Neuron (in vitro differentiated cells): ENCODE data around the gene OXGR1.

ENCODE experiments used
- H2AFZ ChIP-seq: one replicate; pipeline ENCODE4 v1.6.1; 2013; ENCODE audit warnings: low read depth, mild to moderate bottlenecking, inconsistent platforms, low read length, moderate library complexity
- H3K27me3 ChIP-seq: one replicate; pipeline ENCODE4 v1.6.1; 2013; ENCODE audit warnings: low read length; ENCODE audit not compliant: insufficient read depth
- H3K36me3 ChIP-seq: one replicate; pipeline ENCODE4 v1.6.1; 2013; ENCODE audit warnings: low read length; ENCODE audit not compliant: insufficient read depth
- H3K4me1 ChIP-seq: one replicate; pipeline ENCODE4 v1.6.1; 2013; ENCODE audit warnings: low read length; ENCODE audit not compliant: insufficient read depth
- H3K4me3 ChIP-seq: 2 replicates; pipeline ENCODE4 v1.5.1; 2013; ENCODE audit warnings: mild to moderate bottlenecking, low read length, moderate library complexity
- H3K9me3 ChIP-seq: one replicate; pipeline ENCODE4 v1.6.1; 2013; ENCODE audit warnings: low read length

OXGR1 gene

DNA sequence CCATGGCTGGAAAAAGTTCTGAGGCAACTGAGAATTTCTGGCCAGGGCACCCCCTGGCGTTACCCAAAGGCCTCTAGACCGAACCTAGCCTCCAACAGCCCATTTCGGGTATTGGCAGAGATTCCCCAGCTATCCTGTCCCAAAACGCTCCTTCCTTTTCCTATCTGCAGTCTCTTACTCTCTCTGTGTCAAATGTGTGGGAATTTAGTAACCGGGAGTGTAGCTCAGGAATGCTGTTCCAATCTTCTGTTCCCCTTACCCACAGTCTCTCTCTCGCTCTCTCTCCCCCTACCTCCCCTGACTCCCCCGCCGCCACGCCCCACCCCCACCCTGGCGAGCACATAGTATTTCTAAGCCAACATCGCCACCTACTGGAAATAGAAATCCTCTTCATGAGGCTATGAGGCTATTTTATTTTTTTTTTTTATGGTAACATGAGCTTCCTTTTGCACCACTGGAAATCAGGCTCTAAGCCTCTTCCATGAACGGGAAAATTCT is 27.0 kb downstream of the OXGR1 start:
- no peaks in the 10 kb centered on the region for H3K4me1 ChIP-seq
- H3K4me3 ChIP-seq, result no peak overlapping the region
- no peak overlapping the region for H2AFZ ChIP-seq
- no peaks in the 10 kb centered on the region for H3K27me3 ChIP-seq
- H3K9me3 ChIP-seq, result peaks cover 8% of the 10 kb centered on the region
- H3K36me3 ChIP-seq, result no peaks in the 10 kb centered on the region

DNA sequence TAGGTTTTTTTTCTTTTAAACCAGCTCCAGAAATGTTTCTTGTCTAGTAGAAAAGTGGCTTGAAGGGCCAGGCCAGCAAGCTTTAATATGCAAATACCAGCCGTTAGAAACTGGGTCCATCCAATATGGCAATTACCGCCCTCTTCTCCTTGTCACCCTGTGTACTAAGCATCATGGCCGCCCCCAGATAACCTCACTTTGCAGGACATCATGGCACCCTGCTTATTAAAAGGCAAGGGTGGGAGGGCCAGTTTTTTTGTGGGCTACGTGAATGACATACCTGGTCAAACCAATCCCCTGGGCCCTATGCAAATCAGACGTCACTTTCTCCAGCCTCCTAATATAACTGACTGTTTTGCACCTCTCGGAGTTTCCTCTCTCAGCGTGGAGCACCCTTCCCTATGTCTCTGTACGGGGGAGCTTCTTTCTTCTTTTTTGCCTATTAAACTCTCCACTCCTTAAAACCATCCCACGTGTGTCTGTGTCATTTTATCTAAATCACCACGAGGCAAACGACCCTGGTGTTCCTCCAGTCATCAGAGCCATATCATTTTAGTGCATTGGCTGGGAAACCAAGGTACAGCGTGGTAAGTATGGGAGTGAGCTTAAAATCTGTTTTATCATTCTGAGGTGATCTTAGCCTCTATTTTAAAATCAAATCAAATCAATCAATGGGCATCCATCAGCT is 27.7 kb downstream of the OXGR1 start:
- Histone ChIP-seq H3K9me3 (peaks cover 8% of the 10 kb centered on the region), H3K4me3 (no peak overlapping the region), H2AFZ (no peak overlapping the region), H3K4me1 (no peaks in the 10 kb centered on the region), H3K27me3 (no peaks in the 10 kb centered on the region), H3K36me3 (no peaks in the 10 kb centered on the region)

DNA sequence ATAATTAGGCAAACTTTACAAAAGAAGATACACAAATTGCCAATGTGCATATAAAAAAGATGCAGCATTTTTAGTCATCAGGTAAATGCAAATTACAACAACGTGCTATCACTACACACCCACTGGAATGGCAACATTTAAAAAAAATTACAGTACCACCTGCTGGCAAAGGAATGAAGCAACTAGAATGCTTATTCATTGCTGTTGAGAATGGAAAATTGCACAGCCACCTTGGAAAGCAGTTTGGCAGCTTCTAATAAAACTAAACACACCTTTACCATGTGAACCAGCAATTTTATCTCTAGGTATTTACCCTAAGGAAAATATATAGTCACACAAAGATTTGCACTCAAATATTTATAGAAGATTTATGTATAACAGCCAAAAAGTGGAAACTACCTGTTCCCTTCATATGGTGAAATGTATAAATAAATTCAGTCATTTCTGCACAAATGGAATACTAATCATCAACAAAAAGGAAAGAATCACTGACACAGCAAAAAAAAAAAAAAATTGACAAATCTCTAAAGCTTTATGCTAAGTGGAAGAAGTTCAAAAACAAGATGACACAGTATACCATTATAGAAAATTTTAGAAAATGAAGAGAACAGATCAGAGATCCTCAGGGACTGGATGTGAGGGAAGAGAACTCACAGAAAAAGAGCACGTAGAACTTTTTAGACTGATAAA is 30.3 kb downstream of the OXGR1 start:
- no peaks in the 10 kb centered on the region for H3K4me1 ChIP-seq
- H2AFZ ChIP-seq, result no peak overlapping the region

DNA sequence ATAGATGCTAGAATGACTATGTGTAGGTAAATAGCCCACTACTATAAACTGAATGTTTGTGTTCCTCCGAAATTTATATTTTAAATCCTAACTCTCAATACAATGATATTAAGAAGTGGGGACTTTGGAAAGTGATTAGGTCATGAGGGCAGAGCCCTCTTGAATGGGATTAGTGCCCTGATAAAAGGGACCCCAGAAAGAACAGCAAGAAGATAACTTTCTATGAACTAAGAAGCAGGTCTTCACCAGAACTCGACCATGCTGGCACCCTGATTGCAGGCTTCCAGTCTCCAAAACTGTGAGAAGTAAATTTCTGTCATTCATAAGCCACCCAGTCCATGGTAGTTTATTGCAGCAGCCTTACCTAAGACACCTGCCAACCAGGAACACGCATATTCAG is 33.9 kb downstream of the OXGR1 start:
- Histone ChIP-seq H2AFZ (no peak overlapping the region), H3K9me3 (no peaks in the 10 kb centered on the region), H3K4me1 (no peaks in the 10 kb centered on the region), H3K36me3 (no peaks in the 10 kb centered on the region), H3K4me3 (no peak overlapping the region), H3K27me3 (no peaks in the 10 kb centered on the region)

More for the DNA sequence above, 30.3 kb downstream of the OXGR1 start:
- H3K4me3 ChIP-seq, result no peak overlapping the region
- H3K27me3 ChIP-seq, result no peaks in the 10 kb centered on the region
- H3K9me3 ChIP-seq, result peaks cover 8% of the 10 kb centered on the region
- no peaks in the 10 kb centered on the region for H3K36me3 ChIP-seq

DNA sequence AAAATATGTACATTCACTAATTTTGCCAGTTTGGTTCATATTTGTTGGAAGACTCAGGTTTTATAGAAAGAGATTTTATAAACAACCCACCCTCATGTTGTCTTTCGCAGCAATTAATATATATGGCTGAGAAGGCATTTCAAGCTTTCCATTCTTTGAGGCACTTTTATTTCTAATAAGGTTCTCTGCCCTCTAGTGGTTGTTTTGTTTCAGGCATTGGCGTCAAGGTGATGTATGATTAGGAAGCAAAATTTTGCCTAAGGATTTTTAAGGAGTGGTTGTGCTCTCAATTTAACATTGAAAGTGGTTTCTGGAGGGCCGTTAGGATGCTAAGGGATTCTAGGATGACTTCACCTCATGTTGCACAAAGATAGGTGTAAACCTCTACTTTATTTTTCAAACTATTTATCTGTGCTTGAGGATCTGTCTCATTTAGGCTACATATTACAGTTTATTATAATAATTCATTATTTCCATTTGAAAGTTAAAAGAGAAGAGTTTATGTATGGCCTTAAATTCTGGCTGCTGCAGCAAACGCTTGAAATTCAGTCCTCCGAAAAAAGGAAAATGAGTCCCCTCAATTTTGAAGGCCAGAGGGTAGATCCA is 35.9 kb downstream of the OXGR1 start:
- no peak overlapping the region for H3K4me3 ChIP-seq
- H2AFZ ChIP-seq, result no peak overlapping the region
- H3K9me3 ChIP-seq, result no peaks in the 10 kb centered on the region
- H3K27me3 ChIP-seq, result no peaks in the 10 kb centered on the region
- H3K36me3 ChIP-seq, result no peaks in the 10 kb centered on the region
- H3K4me1 ChIP-seq, result no peaks in the 10 kb centered on the region

DNA sequence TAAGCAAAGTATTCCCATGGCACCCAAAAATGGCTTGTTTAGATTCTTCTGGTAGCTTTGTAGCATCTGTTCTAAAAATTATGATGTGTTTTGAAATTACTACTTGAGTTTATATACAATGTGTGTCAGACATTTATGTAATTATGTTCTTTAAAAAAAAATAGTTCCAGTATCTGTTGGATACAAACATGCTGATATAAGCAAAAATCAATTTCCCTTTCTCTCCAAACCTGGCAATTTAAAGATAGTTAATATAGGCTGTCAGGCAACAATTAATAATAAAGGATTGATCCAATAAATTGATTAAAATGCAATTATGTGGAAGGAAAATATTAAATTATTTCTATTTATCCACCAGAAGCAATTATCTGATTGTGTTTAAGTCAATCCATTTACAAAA is 41.7 kb downstream of the OXGR1 start:
- Histone ChIP-seq H3K27me3 (no peaks in the 10 kb centered on the region), H3K9me3 (no peaks in the 10 kb centered on the region)

DNA sequence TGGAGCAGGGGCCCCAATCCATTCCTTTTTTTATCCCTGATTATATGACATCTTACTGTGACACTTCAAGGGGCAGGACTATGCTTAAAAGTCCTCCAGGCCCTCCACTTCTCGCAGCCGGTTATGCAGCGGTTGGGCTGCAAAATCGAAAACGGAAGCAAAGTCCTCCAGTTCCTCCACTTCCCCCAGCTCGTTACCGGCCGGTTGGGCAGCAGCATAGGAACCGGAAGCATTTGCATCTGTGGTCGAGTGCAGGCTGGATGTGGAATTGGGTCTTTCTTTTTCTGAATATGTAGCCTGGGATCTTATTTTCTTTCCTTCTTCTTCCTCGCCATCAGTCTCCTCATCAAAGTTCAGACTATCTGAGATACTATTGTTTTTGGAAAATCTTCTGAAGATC is 46.1 kb downstream of the OXGR1 start:
- no peak overlapping the region for H3K4me3 ChIP-seq
- no peaks in the 10 kb centered on the region for H3K4me1 ChIP-seq
- H3K9me3 ChIP-seq, result no peaks in the 10 kb centered on the region
- no peaks in the 10 kb centered on the region for H3K36me3 ChIP-seq
- no peaks in the 10 kb centered on the region for H3K27me3 ChIP-seq
- H2AFZ ChIP-seq, result no peak overlapping the region

More for the DNA sequence above, 41.7 kb downstream of the OXGR1 start:
- Histone ChIP-seq H3K4me3 (no peak overlapping the region), H3K36me3 (no peaks in the 10 kb centered on the region), H2AFZ (no peak overlapping the region), H3K4me1 (no peaks in the 10 kb centered on the region)

DNA sequence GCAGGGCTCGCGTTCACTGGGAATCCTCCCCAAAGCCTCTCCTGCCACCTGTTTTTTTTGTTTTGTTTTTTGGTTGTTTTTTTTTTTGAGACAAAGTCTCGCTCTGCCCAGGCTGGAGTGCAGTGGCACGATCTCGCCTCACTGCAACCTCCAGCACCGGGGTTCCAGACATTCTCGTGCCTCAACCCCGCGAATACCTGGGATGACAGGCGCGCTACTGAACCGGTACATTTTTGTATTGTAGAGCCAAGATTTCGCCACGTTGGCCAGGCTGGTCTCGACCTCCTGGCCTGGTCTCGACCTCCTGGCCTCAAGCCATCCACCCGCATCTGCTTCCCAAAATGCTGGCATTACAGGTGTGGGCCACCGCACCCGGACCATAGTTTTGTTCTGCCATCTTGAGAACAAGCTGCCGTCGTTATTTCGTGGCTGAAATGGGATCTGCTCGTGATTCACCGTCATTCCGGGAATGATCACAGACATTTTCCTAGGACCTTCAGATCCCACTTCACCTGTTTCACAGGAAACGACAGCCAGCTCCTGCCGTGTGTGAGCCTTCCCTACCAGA is 46.8 kb downstream of the OXGR1 start:
- no peak overlapping the region for H3K4me3 ChIP-seq
- no peaks in the 10 kb centered on the region for H3K4me1 ChIP-seq
- no peaks in the 10 kb centered on the region for H3K36me3 ChIP-seq
- no peaks in the 10 kb centered on the region for H3K27me3 ChIP-seq
- H2AFZ ChIP-seq, result no peak overlapping the region
- no peaks in the 10 kb centered on the region for H3K9me3 ChIP-seq

DNA sequence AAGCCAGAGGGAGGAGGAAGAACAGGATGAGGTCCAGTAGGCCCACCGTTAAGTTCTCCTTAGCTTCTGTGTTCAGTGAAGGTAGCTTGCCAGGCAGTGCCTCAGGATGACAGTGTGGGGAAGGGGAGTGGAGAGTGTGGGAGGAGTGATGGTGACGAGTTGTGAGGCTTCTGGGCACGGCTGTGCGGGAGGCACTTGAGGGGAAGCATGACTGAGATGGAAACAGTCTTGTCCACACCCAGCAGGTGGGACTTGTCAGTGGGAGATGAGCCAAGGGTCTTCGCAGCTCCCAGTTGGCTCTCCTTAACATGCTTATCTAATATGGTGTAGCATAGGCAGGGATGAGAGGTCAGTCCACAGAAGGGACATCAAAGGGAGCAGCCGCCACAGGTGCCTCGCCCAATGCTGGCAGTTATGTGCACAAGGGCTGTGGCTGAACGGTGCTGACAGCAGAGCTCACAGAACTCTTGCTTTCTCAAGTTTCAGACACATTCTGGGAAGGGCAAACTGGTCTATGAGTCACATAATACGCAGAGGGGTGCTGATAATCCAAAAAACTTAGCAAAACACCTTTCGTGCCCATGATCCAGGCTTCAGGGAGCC is 47.5 kb downstream of the OXGR1 start:
- Histone ChIP-seq H3K4me1 (no peaks in the 10 kb centered on the region), H3K27me3 (no peaks in the 10 kb centered on the region), H3K9me3 (no peaks in the 10 kb centered on the region), H2AFZ (no peak overlapping the region), H3K36me3 (no peaks in the 10 kb centered on the region), H3K4me3 (no peak overlapping the region)

DNA sequence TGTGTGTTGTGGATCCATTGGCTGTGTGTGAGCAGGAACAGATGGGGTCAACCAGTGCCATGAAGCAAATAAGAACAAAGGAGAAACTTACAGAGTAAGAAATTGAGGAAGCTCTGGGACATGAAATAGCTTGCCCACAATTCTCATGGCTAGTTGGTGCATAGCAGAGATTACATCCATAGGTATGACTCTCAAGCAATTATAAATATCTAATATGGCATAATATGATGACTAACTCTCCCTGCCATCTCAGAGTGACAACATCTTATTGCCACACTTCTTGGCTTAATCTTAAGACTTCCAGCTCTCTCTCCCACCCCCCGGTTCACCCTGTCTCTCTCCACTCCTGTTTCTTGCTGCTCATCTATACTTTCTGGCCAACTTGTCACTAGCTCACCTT is 53.3 kb downstream of the OXGR1 start:
- H3K27me3 ChIP-seq, result no peaks in the 10 kb centered on the region
- H3K4me1 ChIP-seq, result no peaks in the 10 kb centered on the region
- no peak overlapping the region for H3K4me3 ChIP-seq
- H3K9me3 ChIP-seq, result no peaks in the 10 kb centered on the region
- no peaks in the 10 kb centered on the region for H3K36me3 ChIP-seq
- H2AFZ ChIP-seq, result no peak overlapping the region

DNA sequence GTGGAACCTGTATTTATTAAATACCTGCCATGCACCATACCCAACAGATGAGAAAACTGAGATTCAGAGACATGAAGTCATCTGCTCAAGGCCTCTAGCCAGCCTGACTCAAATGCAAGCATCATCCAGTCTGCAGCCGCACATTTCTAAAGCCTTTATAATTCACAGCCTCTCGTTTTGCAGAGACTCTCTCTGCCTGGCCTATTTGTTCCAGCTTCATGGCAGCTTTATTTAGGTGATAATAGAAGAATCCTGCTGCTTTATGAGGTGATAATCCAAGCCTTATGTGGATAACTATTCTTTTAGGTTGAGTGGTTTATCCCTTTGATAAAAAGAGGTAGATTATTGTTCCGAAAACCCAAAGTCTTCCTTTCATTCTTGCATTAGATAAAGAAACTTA is 58.4 kb downstream of the OXGR1 start:
- no peak overlapping the region for H2AFZ ChIP-seq
- no peaks in the 10 kb centered on the region for H3K4me1 ChIP-seq
- H3K27me3 ChIP-seq, result no peaks in the 10 kb centered on the region
- H3K36me3 ChIP-seq, result no peaks in the 10 kb centered on the region
- H3K9me3 ChIP-seq, result no peaks in the 10 kb centered on the region
- no peak overlapping the region for H3K4me3 ChIP-seq
